Neural progenitor cell (in vitro differentiated cells): ENCODE data around the gene PKP2. TPM values are rescaled to one million over a fixed set of nuclear protein-coding genes. Genes with fewer than 3 reads are reported as not detected.
"Not testable (repeated sequence)": the region's sequence is repeated elsewhere in the genome, so short reads cannot be mapped to it uniquely, and the experiment has no call there.

Experiments used
- DNase-seq: peaks from one replicate; pipeline ENCODE4 v3.0.0-alpha.2; 2016; ENCODE audit warnings: low spot score
- H2AFZ ChIP-seq: fragments of 200-600 bp; sonication (generic); replicated peaks from 2 replicates; pipeline ENCODE4 v1.6.1; 2016; ENCODE audit warnings: antibody characterized with exemption
- H3F3A ChIP-seq: fragments of 200-600 bp; sonication (generic); 2 replicates; pipeline ENCODE4 v1.6.1; 2016; ENCODE audit warnings: antibody characterized with exemption, low read depth
- H3K27ac ChIP-seq: fragments of 200-600 bp; sonication (generic); 2 replicates; pipeline ENCODE4 v1.5.1; 2016; ENCODE audit warnings: mild to moderate bottlenecking
- H3K27me3 ChIP-seq: fragments of 200-600 bp; sonication (generic); 2 replicates; pipeline ENCODE4 v1.6.1; 2016; ENCODE audit warnings: mild to moderate bottlenecking, moderate library complexity
- H3K36me3 ChIP-seq: fragments of 200-600 bp; sonication (generic); 2 replicates; pipeline ENCODE4 v1.5.1; 2016
- H3K4me1 ChIP-seq: fragments of 200-600 bp; sonication (generic); 2 replicates; pipeline ENCODE4 v1.6.1; 2016; ENCODE audit warnings: mixed run types
- H3K4me2 ChIP-seq: fragments of 200-600 bp; sonication (generic); 2 replicates; pipeline ENCODE4 v1.6.1; 2016
- H3K4me3 ChIP-seq: fragments of 200-600 bp; sonication (generic); 2 replicates; pipeline ENCODE4 v1.5.1; 2016
- H3K79me2 ChIP-seq: fragments of 200-600 bp; sonication (generic); 2 replicates; pipeline ENCODE4 v1.6.1; 2016; ENCODE audit warnings: low read depth
- H3K9ac ChIP-seq: fragments of 200-600 bp; sonication (generic); 2 replicates; pipeline ENCODE4 v1.6.1; 2016
- H3K9me3 ChIP-seq: fragments of 200-600 bp; sonication (generic); 2 replicates; pipeline ENCODE4 v1.5.1; 2016; ENCODE audit warnings: low read depth
- H4K20me1 ChIP-seq: fragments of 200-600 bp; sonication (generic); 2 replicates; pipeline ENCODE4 v1.6.1; 2016; ENCODE audit warnings: low read depth
- H3K27ac Mint-ChIP-seq: 3 replicates; pipeline ENCODE4 v1.8.0; 2021; ENCODE audit warnings: mixed read lengths
- H3K27me3 Mint-ChIP-seq: 2 replicates; pipeline ENCODE4 v1.8.0; 2022; ENCODE audit warnings: low read depth, mild to moderate bottlenecking, inconsistent platforms, moderate library complexity, mixed read lengths; ENCODE audit not compliant: insufficient read depth
- H3K36me3 Mint-ChIP-seq: 3 replicates; pipeline ENCODE4 v1.8.0; 2021; ENCODE audit warnings: mixed read lengths
- H3K4me1 Mint-ChIP-seq: 3 replicates; pipeline ENCODE4 v1.8.0; 2021; ENCODE audit warnings: mixed read lengths
- H3K4me3 Mint-ChIP-seq: 3 replicates; pipeline ENCODE4 v1.8.0; 2021; ENCODE audit warnings: mild to moderate bottlenecking, moderate library complexity, mixed read lengths
- H3K9me3 Mint-ChIP-seq: 3 replicates; pipeline ENCODE4 v1.8.0; 2020; ENCODE audit warnings: mixed read lengths
- CTCF ChIP-seq: fragments of 200-600 bp; sonication (generic); IDR thresholded peaks from 2 replicates; pipeline ENCODE4 v1.5.1; 2017; ENCODE audit warnings: antibody characterized with exemption, mild to moderate bottlenecking
- EZH2 ChIP-seq: fragments of 200-600 bp; sonication (generic); IDR thresholded peaks from 2 replicates; pipeline ENCODE4 v1.6.1; 2017; ENCODE audit warnings: antibody characterized with exemption, mild to moderate bottlenecking, moderate library complexity
- EZH2phosphoT487 ChIP-seq: fragments of 200-600 bp; sonication (generic); IDR thresholded peaks from 2 replicates; pipeline ENCODE4 v1.6.1; 2017; ENCODE audit warnings: antibody characterized with exemption
- total RNA-seq: library from RNA; depleted of rRNA; stranded (reverse); fragments of >200 nt; gene quantifications from 2 replicates; pipeline ENCODE4 v1.2.3, GENCODE V29; 2015; ENCODE audit warnings: low replicate concordance

The PKP2 gene
- total RNA-seq, 1 donor from 2014 or later: 10.6 TPM

- no peak overlapping the region for H3K9ac ChIP-seq
- TF ChIP-seq CTCF (no peak), EZH2phosphoT487 (no peak), EZH2 (no peak)
- H3K4me1 ChIP-seq: peaks cover 3% of the 10 kb centered on the region
- H4K20me1 ChIP-seq: no peaks in the 10 kb centered on the region
- H3K4me3 ChIP-seq: no peak overlapping the region
- H3K79me2 ChIP-seq: no peaks in the 10 kb centered on the region
- no peaks in the 10 kb centered on the region for H3K9me3 ChIP-seq
- no peaks in the 10 kb centered on the region for H3K27me3 ChIP-seq
- Mint-ChIP-seq H3K27me3 (peaks cover 2% of the 10 kb centered on the region), H3K36me3 (no peaks in the 10 kb centered on the region), H3K4me3 (no peak overlapping the region), H3K9me3 (no peaks in the 10 kb centered on the region), H3K4me1 (peaks cover 3% of the 10 kb centered on the region), H3K27ac (no peak overlapping the region)
- no peak overlapping the region for H2AFZ ChIP-seq
- no peak for DNase-seq
- no peaks in the 10 kb centered on the region for H3F3A ChIP-seq
- H3K27ac ChIP-seq: no peak overlapping the region
- H3K36me3 ChIP-seq: no peaks in the 10 kb centered on the region
- H3K4me2 ChIP-seq: no peak overlapping the region
Measured at GRCh38 chr12:32884962-32885361, 11.6 kb downstream of the PKP2 start.

GRCh38 chr12:32881702-32882101, 14.9 kb downstream of the PKP2 start:
- H3K36me3 Mint-ChIP-seq: no peaks in the 10 kb centered on the region
- Histone ChIP-seq H3K79me2 (no peaks in the 10 kb centered on the region), H3F3A (no peaks in the 10 kb centered on the region), H3K9ac (no peak overlapping the region), H3K9me3 (no peaks in the 10 kb centered on the region), H3K27ac (no peak overlapping the region), H3K4me3 (no peak overlapping the region), H2AFZ (no peak overlapping the region), H3K36me3 (no peaks in the 10 kb centered on the region), H3K4me2 (no peak overlapping the region), H3K27me3 (no peaks in the 10 kb centered on the region), H4K20me1 (no peaks in the 10 kb centered on the region), H3K4me1 (peaks cover 3% of the 10 kb centered on the region)
- DNase-seq: no peak
- H3K27me3 Mint-ChIP-seq: peaks cover 2% of the 10 kb centered on the region
- H3K4me3 Mint-ChIP-seq: no peak overlapping the region
- no peaks in the 10 kb centered on the region for H3K9me3 Mint-ChIP-seq
- TF ChIP-seq CTCF (no peak), EZH2 (no peak), EZH2phosphoT487 (no peak)
- no peak overlapping the region for H3K27ac Mint-ChIP-seq
- peaks cover 3% of the 10 kb centered on the region for H3K4me1 Mint-ChIP-seq

- Histone ChIP-seq H3K79me2 (no peaks in the 10 kb centered on the region), H3F3A (no peaks in the 10 kb centered on the region), H3K4me3 (no peak overlapping the region), H4K20me1 (no peaks in the 10 kb centered on the region), H3K9me3 (no peaks in the 10 kb centered on the region), H3K4me2 (no peak overlapping the region), H3K27ac (no peak overlapping the region), H2AFZ (no peak overlapping the region), H3K36me3 (no peaks in the 10 kb centered on the region), H3K27me3 (no peaks in the 10 kb centered on the region), H3K9ac (no peak overlapping the region), H3K4me1 (peaks cover 3% of the 10 kb centered on the region)
- H3K4me3 Mint-ChIP-seq: no peak overlapping the region
- peaks cover 3% of the 10 kb centered on the region for H3K4me1 Mint-ChIP-seq
- no peak for TF ChIP-seq CTCF
- TF ChIP-seq EZH2phosphoT487: no peak
- TF ChIP-seq EZH2: no peak
- no peak overlapping the region for H3K27ac Mint-ChIP-seq
- no peak for DNase-seq
- H3K27me3 Mint-ChIP-seq: peaks cover 2% of the 10 kb centered on the region
- no peaks in the 10 kb centered on the region for H3K36me3 Mint-ChIP-seq
- H3K9me3 Mint-ChIP-seq: no peaks in the 10 kb centered on the region
Measured at GRCh38 chr12:32881107-32881506, 15.5 kb downstream of the PKP2 start.

GRCh38 chr12:32879066-32879465, 17.5 kb downstream of the PKP2 start:
- not testable (repeated sequence) for H3K27me3 Mint-ChIP-seq, H3K9ac ChIP-seq, H3K36me3 Mint-ChIP-seq, H3K27ac Mint-ChIP-seq, DNase-seq, H3K4me1 ChIP-seq, H3K9me3 ChIP-seq, H3K4me1 Mint-ChIP-seq, H3K4me3 Mint-ChIP-seq, H3K9me3 Mint-ChIP-seq, H3K27me3 ChIP-seq, H3F3A ChIP-seq, H3K79me2 ChIP-seq, H2AFZ ChIP-seq, H4K20me1 ChIP-seq, H3K4me3 ChIP-seq, H3K27ac ChIP-seq, H3K36me3 ChIP-seq, H3K4me2 ChIP-seq
